Mesothelial cell of epicardium (in vitro differentiated cells): ENCODE results near the gene ACOX2. TPM values are rescaled to one million over a fixed set of nuclear protein-coding genes. Genes with fewer than 3 reads are reported as not detected.

ENCODE experiments used
- DNase-seq, 2 experiments: peaks; one replicate each; pipeline ENCODE4 v3.0.0; 2021; ENCODE audit warnings: low spot score in 2 of 2; ENCODE audit not compliant: unreplicated experiment in 2 of 2
- H3K27ac Mint-ChIP-seq: 2 replicates; pipeline ENCODE4 v1.8.0; 2021; ENCODE audit warnings: mixed read lengths
- H3K27me3 Mint-ChIP-seq: 2 replicates; pipeline ENCODE4 v1.8.0; 2021; ENCODE audit warnings: low read depth, mixed read lengths
- H3K36me3 Mint-ChIP-seq: 2 replicates; pipeline ENCODE4 v1.8.0; 2021; ENCODE audit warnings: mixed read lengths
- H3K4me1 Mint-ChIP-seq: 2 replicates; pipeline ENCODE4 v1.8.0; 2021; ENCODE audit warnings: mixed read lengths
- H3K4me3 Mint-ChIP-seq: 2 replicates; pipeline ENCODE4 v1.8.0; 2021; ENCODE audit warnings: mild to moderate bottlenecking, moderate library complexity, mixed read lengths
- H3K9me3 Mint-ChIP-seq: 2 replicates; pipeline ENCODE4 v1.8.0; 2021; ENCODE audit warnings: mixed read lengths
- total RNA-seq: library from RNA; stranded (reverse); gene quantifications from 3 replicates; pipeline ENCODE4 v1.2.1, GENCODE V29; 2021
- TF ChIP-seq, protein P1 (sequence below): fragments of 200-600 bp; sonication (generic); IDR thresholded peaks from one replicate; pipeline ENCODE4 v1.5.0; 2021; ENCODE audit warnings: antibody characterized with exemption; ENCODE audit not compliant: unreplicated experiment

ACOX2 gene
- total RNA-seq: 29.4 to 31.0 TPM (median 30.9 TPM) in 3 replicates

DNA sequence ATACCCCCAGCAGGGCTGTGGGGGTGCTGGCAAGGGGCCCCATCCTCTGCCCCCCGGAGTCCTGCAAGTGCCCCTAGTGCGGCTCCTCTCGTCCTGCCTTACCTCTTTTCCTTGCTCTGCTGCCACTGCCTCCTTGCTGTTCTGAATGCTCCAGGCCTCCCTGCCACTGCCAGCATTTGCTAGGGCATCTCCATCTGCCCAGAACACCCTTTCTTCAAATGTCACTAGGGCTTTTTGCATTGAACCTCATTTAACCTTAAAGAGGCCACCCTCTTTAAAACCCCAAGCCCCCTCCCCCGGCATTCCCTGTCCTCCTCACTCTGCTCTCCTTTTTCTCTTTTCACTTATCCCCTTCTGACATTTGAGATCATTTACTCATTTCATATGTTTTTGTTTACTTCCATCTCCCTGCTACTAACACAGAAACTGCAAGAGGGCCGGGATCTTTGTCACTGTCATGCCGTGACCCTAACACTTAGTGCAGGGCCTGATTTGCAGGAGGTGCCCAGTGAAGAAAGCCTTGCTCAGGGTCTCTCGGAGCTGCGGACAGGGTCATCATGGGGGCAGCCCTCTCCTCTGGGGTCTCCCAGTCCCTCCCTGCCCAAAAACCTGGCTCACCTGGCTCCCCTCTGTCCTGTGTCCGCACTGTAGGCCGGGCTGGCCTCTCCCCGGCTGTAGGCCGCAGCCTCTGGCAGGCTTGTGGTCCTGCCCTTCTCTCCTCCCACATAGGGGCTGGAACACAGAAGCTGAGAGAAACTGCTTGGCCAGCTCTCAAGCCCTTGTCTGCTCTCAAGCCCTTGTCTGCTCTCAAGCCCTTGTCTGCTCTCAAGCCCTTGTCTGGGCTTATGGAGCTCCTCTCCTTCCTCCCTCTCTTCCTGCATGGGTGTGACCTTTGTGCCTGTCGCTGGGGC, at the start of gene ACOX2:
TSS of gene ACOX2 (minus strand) at position 690 of the 911 bp plus-strand sequence. CDS start 2,084 bp downstream, outside the sequence.
- H3K27me3 Mint-ChIP-seq: no peaks in the 10 kb centered on the region
- peaks cover 26% of the 10 kb centered on the region for H3K4me1 Mint-ChIP-seq
- H3K9me3 Mint-ChIP-seq: no peaks in the 10 kb centered on the region
- H3K4me3 Mint-ChIP-seq: peak within 1 kb of the TSS; percentile 58
- DNase-seq: no peak
- peaks cover 2% of the 10 kb centered on the region for H3K36me3 Mint-ChIP-seq
- peak within 1 kb of the TSS; percentile 87 for H3K27ac Mint-ChIP-seq
- TF ChIP-seq, protein P1, sequence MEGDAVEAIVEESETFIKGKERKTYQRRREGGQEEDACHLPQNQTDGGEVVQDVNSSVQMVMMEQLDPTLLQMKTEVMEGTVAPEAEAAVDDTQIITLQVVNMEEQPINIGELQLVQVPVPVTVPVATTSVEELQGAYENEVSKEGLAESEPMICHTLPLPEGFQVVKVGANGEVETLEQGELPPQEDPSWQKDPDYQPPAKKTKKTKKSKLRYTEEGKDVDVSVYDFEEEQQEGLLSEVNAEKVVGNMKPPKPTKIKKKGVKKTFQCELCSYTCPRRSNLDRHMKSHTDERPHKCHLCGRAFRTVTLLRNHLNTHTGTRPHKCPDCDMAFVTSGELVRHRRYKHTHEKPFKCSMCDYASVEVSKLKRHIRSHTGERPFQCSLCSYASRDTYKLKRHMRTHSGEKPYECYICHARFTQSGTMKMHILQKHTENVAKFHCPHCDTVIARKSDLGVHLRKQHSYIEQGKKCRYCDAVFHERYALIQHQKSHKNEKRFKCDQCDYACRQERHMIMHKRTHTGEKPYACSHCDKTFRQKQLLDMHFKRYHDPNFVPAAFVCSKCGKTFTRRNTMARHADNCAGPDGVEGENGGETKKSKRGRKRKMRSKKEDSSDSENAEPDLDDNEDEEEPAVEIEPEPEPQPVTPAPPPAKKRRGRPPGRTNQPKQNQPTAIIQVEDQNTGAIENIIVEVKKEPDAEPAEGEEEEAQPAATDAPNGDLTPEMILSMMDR: no peak

DNA sequence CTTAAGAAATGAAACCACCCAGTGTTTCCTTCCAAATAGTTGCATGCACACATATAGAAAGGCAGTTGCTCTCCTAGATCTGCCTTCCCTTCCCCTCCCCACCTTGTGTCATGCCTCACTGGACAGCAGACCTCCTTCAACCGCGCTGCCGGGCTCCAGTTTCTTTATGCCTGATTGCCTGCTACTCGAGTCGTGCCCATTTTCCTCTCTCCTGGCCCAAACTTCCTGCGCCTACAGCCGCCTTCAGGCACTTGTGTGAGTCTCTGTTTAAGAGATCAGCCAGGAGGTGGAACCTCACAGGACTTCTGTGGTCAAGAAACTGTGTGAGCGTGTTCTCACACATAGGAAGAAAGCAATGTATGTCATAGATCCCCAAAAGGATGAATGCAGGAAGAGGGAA, 49.0 kb upstream of the ACOX2 start:
- H3K4me3 Mint-ChIP-seq: no peak overlapping the region
- no peak for DNase-seq
- H3K9me3 Mint-ChIP-seq: no peaks in the 10 kb centered on the region
- H3K27me3 Mint-ChIP-seq: peaks cover 91% of the 10 kb centered on the region
- H3K4me1 Mint-ChIP-seq: peaks cover 20% of the 10 kb centered on the region
- TF ChIP-seq, protein P1: no peak
- no peaks in the 10 kb centered on the region for H3K36me3 Mint-ChIP-seq
- no peak overlapping the region for H3K27ac Mint-ChIP-seq

DNA sequence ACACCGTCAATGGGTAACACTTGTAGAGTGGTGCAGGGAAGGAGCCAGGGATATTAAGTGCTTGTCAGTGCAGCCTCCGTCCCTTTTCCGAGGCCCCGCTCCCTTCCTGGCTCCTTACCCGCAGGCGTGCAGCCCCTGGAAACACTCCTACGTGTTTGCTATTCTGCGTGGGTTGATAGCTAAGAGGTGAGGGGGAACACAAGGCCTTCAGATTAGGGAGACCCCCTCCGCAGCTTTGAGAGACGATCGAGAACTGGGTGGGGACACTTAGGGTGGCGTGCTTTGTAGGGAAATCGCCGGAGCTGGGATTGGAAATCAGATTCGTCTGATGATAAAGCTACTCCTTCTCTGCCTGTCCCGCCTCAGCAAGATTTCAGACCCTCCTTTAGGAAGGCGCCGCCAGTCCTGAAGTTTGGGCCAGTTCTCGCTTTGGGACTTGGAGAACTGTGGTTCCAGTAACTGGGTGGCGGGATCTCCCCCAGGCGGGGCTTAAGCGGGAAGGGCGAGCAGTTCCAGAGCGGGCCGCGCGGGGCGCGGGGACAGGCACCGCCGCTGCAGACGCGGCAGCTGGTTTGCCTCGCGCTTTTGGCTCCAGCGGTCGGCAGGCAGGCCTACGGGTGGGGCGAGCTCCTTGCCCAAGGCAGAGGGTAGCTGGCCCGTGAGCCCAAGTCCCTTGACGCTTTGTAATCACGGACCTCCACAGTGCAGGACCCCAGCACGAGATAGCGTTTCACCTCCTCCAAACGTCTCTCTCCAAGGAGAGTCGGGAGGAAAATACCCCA, 48.2 kb upstream of the ACOX2 start:
- peaks cover 22% of the 10 kb centered on the region for H3K4me1 Mint-ChIP-seq

DNA sequence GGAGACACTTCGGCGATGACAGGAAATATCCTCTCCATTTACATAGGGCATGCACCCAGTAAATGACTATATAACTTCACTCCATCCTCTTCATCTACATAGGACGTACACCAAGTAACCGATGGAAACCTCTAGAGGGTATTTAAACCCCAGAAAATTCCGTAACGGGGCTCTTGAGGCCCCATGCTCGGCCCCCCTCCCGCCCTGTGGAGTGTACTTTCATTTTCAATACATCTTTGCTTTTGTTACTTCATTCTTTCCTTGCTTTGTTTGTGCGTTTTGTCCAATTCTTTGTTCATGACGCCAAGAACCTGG, 47.7 kb upstream of the ACOX2 start:
- H3K27me3 Mint-ChIP-seq: peaks cover 81% of the 10 kb centered on the region
- H3K4me3 Mint-ChIP-seq: peak overlapping the region; percentile 56
- DNase-seq: no peak
- H3K9me3 Mint-ChIP-seq: no peaks in the 10 kb centered on the region
- H3K36me3 Mint-ChIP-seq: no peaks in the 10 kb centered on the region
- peaks cover 22% of the 10 kb centered on the region for H3K4me1 Mint-ChIP-seq
- no peak overlapping the region for H3K27ac Mint-ChIP-seq
- TF ChIP-seq, protein P1: no peak

More for the DNA sequence above, 48.2 kb upstream of the ACOX2 start:
- Mint-ChIP-seq H3K9me3 (no peaks in the 10 kb centered on the region), H3K36me3 (no peaks in the 10 kb centered on the region), H3K27ac (no peak overlapping the region), H3K27me3 (peaks cover 87% of the 10 kb centered on the region), H3K4me3 (peak overlapping the region; percentile 56)
- DNase-seq: peak; percentile 35 to 59
- TF ChIP-seq, protein P1: peak; percentile 45

DNA sequence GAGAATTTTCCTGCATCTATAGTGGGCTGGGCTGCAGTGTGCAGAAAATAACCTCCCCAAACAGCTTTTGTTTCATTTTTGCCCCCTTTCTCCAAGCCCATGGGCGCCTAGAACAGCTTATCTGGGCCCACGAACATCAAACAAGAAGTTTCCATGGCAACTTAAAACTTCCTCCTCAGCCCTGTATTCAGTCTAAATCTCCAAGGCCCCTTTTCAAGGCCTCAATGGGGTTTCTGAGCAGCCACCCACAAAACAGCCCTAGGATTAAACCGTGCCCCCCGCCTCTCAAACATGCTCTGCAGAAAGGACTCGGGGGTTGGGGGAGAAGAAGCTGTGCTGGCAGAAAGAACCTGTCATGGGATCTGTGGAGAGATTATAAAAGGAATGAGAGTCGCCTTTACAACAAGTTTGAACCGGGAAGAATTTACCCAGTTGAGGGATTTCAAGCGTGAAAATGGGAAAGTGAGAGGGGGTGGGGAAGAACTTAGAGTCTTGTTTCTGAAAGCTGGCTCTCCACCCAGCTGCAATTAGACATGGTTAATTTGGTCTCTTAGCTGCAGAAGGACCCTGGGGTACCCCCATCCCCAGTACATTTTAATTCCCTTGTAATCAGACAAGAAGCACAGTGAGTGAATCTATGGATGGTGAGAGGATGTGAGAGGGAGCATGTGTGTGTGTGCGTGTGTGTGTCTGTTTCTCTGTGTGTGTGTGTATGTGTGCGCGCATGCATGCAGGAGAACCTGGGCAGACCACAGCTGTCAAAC, 44.5 kb upstream of the ACOX2 start:
- Mint-ChIP-seq H3K9me3 (no peaks in the 10 kb centered on the region), H3K4me1 (peaks cover 22% of the 10 kb centered on the region), H3K36me3 (no peaks in the 10 kb centered on the region), H3K4me3 (no peak overlapping the region), H3K27ac (peak overlapping the region; percentile 35), H3K27me3 (peaks cover 74% of the 10 kb centered on the region)
- DNase-seq: no peak
- TF ChIP-seq, protein P1: no peak
